ENCODE data around the gene GSAP.

The GSAP gene

GRCh38 chr7:77406421-77406820 lies 9.7 kb downstream of the GSAP start:
- no peak for DNase-seq (ENCODE audit: low spot score)

GRCh38 chr7:77404641-77405040 lies 11.5 kb downstream of the GSAP start:
- no peak for DNase-seq (ENCODE audit: low spot score)

- DNase-seq (ENCODE audit: low spot score): no peak
Measured at GRCh38 chr7:77403957-77404356, 12.2 kb downstream of the GSAP start.

GRCh38 chr7:77402818-77403217 lies 13.3 kb downstream of the GSAP start:
- no peak for DNase-seq (ENCODE audit: low spot score)

- DNase-seq (ENCODE audit: low spot score): no peak
Measured at GRCh38 chr7:77401002-77401401, 15.1 kb downstream of the GSAP start.

- no peak for DNase-seq (ENCODE audit: low spot score)
Measured at GRCh38 chr7:77399816-77400215, 16.3 kb downstream of the GSAP start.

- no peak for DNase-seq (ENCODE audit: low spot score)
Measured at GRCh38 chr7:77396894-77397547, 19.1 kb downstream of the GSAP start.

- no peak for DNase-seq (ENCODE audit: low spot score)
Measured at GRCh38 chr7:77395626-77396025, 20.5 kb downstream of the GSAP start.

GRCh38 chr7:77393954-77394353 lies 22.2 kb downstream of the GSAP start:
- DNase-seq (ENCODE audit: low spot score): no peak

- DNase-seq (ENCODE audit: low spot score): no peak
Measured at GRCh38 chr7:77393261-77393660, 22.9 kb downstream of the GSAP start.

GRCh38 chr7:77391230-77391629 lies 24.9 kb downstream of the GSAP start:
- no peak for DNase-seq (ENCODE audit: low spot score)

- DNase-seq (ENCODE audit: low spot score): no peak
Measured at GRCh38 chr7:77388055-77388641, 28.0 kb downstream of the GSAP start.

GRCh38 chr7:77386165-77386822 lies 29.9 kb downstream of the GSAP start:
- DNase-seq (ENCODE audit: low spot score): peak; percentile 12

- DNase-seq (ENCODE audit: low spot score): no peak
Measured at GRCh38 chr7:77383333-77383740, 32.8 kb downstream of the GSAP start.

GRCh38 chr7:77382532-77382931 lies 33.6 kb downstream of the GSAP start:
- DNase-seq (ENCODE audit: low spot score): no peak

- DNase-seq (ENCODE audit: low spot score): no peak
Measured at GRCh38 chr7:77378584-77378983, 37.6 kb downstream of the GSAP start.

- no peak for DNase-seq (ENCODE audit: low spot score)
Measured at GRCh38 chr7:77370606-77371005, 45.5 kb downstream of the GSAP start.

- DNase-seq (ENCODE audit: low spot score): no peak
Measured at GRCh38 chr7:77368974-77369373, 47.2 kb downstream of the GSAP start.

- DNase-seq (ENCODE audit: low spot score): no peak
Measured at GRCh38 chr7:77367976-77368375, 48.2 kb downstream of the GSAP start.

- no peak for DNase-seq (ENCODE audit: low spot score)
Measured at GRCh38 chr7:77362905-77363304, 53.2 kb downstream of the GSAP start.

GRCh38 chr7:77360969-77361368 lies 55.2 kb downstream of the GSAP start:
- DNase-seq (ENCODE audit: low spot score): no peak

GRCh38 chr7:77360104-77360503 lies 56.0 kb downstream of the GSAP start:
- no peak for DNase-seq (ENCODE audit: low spot score)

GRCh38 chr7:77359599-77359998 lies 56.5 kb downstream of the GSAP start:
- DNase-seq (ENCODE audit: low spot score): no peak

GRCh38 chr7:77354914-77355313 lies 61.2 kb downstream of the GSAP start:
- DNase-seq (ENCODE audit: low spot score): no peak
